Measurements from ENCODE around the gene IQGAP1.

DNA sequence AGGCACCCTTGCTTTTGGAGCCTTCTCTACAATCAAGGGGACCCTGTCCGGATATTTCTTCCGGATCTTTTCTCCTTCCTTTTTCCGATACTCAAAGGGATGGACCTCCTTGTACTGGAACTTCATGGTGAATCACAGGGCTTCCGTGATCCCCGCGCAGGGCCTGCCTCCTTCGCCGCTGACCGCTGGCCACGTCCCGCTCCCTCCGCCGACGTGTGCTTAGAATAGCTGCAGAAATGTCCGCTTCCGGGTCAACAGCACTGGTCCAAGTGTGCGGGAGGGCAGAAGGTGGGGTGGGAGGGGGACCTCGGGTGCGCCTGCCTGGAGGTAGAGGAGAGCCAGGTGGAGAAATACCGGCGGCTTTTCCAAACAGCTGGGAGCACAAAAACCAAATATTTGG lies 39.0 kb upstream of the IQGAP1 start:
- TF ChIP-seq, protein P1, sequence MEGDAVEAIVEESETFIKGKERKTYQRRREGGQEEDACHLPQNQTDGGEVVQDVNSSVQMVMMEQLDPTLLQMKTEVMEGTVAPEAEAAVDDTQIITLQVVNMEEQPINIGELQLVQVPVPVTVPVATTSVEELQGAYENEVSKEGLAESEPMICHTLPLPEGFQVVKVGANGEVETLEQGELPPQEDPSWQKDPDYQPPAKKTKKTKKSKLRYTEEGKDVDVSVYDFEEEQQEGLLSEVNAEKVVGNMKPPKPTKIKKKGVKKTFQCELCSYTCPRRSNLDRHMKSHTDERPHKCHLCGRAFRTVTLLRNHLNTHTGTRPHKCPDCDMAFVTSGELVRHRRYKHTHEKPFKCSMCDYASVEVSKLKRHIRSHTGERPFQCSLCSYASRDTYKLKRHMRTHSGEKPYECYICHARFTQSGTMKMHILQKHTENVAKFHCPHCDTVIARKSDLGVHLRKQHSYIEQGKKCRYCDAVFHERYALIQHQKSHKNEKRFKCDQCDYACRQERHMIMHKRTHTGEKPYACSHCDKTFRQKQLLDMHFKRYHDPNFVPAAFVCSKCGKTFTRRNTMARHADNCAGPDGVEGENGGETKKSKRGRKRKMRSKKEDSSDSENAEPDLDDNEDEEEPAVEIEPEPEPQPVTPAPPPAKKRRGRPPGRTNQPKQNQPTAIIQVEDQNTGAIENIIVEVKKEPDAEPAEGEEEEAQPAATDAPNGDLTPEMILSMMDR (IDR thresholded peaks at IDR 0.05), result no peak
- TF ChIP-seq POLR2A (IDR thresholded peaks at IDR 0.05), result no peak
